NCI-H1930 (cell line): ENCODE results near the gene STX8.
"Not testable (repeated sequence)": the region's sequence is repeated elsewhere in the genome, so short reads cannot be mapped to it uniquely, and the experiment has no call there.

ENCODE experiments used
- DNase-seq, 2 experiments: peaks; one replicate each; lab custom pipeline; 2025; lab: John Stamatoyannopoulos, UW

STX8 gene

DNA sequence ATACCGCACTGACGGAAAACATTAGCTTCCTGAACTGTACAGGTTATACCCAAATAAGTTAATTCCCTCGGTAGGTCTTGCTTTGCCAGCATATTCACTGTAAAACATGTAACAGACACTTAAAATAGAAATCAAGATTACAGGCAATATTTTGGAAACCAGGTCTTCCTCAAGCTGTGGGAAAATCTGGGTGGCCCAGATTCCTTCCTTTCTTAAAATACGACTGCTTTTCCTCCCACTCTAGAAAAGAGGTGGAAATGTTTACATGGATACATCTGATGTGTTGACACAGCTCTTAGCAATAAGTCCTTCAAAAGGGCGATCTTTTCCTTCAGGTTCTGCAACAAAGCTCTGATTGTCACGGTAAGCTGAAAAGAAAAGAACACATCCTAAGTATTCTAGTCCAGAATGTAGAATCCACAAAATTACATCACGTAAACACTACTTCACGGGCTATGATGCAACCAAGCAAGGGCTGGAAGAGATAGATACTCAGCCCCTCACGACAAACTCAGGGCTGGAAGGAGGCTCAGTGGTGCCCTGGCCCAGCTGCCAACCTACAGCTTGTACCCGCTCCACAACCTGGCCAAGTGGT is 18.4 kb downstream of the STX8 start:
- no peak for DNase-seq

DNA sequence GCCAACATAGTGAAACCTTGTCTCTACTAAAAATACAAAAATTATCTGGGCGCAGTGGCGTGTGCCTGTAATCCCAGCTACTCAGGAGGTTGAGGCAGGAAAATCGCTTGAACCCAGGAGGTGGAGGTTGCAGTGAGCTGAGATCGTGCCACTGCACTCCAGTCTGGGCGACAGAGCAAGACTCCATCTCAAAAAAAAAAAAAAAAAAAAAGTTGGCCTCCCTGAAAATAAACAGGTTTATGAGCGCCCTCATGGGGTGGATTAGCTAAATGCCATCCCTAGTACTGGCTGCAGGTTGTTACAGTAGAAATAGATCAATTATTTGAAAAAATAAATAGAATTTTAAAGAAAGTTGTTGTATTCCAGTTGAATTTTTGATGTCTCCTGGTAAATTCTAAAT is 20.9 kb downstream of the STX8 start:
- not testable (repeated sequence) for DNase-seq

DNA sequence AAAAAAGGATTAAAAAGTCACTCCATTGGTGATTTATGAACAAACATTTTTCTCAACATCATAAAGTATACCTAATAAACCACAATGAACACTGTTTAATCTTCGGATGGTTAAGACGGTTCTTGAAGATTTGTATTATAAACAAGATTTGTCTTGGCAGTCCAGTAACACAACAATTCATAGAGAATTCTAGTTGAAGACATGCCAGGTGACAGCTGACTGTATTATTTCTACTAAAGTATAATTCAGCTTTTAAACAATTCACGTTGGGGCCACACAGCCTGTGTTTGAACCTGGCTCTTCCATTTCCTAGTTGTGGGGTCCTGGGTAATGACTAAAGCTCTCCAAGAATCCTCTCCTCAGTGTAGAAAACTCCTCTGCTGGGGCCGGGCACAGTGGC is 22.0 kb downstream of the STX8 start:
- DNase-seq, result no peak

DNA sequence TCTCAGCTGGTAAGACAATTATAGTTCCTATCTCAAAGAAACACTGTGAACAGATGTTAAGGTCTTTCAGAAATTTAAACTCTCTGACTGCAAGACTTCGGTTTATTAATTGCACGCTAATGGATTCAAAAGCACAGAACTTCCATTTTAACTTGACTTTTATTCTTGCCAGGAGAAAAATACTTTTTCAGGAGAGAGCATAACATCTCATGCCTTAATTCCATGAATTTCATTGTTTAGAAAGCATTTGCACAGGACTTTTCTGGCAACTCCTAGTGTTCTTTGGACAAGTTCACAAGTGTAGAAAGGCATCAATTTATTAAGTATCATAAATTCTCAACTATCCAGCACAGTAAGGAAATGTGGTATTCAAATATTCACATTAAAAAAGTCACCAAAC is 22.4 kb downstream of the STX8 start:
- no peak for DNase-seq

DNA sequence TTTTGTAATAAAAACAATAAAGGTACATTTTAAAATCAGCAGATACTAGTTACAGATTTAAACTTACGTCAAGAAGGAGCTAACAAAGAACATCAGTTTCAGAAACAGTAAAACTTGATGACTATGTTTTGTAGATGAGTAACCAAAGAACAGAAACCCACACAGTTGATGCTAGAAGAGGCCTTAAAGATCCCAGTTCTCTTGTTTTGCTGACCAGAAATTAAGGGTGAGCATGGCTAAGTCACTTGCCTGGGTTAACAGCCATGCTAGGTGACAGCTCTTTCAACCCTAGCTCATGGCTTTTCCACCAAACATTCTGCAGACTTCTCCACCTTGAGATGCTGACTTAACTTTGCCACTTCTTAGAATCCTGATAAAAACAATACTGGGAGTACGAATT is 26.4 kb downstream of the STX8 start:
- DNase-seq, result no peak

DNA sequence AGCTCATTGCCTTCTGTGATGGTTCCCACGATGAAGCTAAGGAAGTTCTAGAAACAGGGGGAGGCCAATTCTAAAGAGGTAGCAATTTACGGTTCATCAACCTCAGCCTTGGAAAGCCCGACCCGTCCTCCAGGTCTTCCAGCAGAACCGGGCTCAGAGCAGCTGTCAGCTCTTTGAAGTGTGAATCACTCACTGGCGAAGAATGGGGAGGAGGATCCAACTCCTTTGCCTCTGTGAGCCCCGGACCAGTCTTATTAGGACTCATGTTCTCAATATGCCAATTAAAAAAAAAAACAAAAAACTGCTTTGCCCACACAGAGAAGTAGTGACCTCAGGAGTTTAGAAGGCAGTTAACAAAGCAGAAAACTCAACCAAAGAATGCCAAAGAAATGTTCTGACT is 31.4 kb downstream of the STX8 start:
- no peak for DNase-seq

DNA sequence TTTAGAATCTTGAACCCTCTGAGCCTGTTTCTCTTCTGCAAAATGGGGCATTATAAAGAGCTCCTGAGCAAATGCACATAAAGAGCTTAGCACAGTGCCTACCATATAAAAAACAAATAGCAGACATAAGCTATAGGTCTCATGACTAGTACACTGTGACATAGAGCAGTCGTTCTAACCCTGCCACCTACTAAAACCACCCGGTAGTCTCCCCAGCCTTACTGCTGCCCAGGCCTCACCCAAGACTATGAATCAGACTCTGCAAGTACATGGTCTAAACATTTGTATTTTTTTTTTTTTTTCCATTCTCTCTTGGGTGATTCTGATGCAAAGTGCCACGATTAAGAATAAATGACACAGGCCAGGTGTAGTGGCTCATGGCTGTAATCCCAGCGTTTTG is 33.9 kb downstream of the STX8 start:
- no peak for DNase-seq

DNA sequence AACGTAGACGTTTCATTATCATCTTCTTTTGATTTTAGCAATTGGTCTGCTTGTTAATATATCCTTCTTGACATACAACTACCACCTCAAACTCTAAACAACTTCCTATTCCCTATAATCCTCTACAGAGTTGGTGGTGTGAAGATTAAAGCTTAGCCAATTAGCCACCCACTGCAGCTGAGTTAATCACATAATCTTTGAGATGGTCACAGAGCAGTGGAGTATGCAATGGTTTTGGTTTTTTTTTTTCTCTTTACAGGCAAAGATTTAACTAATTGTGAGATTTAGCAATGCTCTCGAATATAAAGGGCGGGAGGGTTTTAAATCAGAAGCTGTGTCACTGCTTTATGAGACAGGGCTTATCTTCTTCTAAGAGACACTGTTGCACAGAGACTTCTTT is 37.0 kb downstream of the STX8 start:
- DNase-seq, result no peak

DNA sequence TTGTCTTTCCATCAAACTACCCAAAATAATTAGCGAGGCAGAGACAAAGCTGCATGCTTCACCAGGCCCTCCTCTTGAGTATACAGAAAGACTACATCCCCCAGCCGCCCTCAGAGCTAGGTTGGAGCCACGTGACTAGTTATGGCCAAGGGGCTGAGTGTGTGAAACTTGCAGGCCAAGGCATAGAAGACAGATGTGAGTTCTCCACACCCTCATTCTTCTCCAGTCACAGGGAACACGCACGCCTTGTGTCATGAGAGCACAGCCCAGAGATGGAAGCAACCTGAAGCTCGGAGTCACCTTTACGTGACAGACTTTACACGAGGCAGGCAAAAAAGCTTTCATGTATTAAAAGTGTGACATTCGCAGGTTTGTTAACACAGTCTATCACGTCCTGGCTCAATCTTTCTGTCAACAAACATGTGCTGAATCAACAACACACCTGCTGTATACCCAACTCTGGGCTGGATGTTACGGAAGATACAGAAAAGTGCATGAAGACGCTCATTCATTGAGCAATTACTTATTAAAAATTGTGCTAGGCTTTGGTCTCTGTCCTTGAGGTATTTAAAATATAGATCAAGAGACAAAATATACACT is 38.3 kb downstream of the STX8 start:
- no peak for DNase-seq

DNA sequence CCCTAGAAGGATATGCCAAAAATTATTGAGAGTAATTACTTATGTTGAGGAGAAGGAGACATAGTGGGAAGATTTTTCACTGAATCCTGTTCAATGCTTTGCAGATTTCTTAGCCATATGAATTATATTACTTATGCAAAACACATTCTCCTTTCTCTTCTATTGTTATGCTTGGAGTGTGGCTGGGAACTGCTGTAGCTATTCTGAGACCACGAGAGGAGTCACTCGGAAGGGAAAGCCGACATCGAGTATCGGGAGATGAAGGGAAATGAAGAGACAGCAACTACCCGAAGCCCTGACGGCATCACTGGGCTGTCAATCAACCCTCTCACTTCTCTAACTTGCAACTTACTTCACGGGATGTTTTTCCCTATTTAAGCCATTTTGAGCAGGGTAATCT is 39.6 kb downstream of the STX8 start:
- no peak for DNase-seq

DNA sequence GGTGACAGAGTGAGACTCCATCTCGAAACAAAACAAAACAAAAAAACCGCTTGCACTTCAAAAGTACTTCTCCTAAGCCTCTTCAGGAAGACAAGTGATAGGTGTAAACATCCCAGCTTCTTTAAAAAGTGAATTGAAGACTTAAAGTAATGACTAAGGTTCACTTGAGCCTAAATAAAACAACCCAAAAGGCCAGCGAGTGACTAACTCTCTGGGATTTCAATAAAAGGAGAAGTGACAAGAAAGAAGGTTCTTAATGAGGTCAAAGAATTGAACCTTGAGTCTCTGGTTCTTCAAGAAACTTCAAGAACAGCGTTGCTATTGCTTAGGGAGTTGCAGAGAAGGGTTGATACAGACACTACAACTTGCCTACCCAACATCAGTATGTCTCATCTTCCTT is 42.2 kb downstream of the STX8 start:
- no peak for DNase-seq

DNA sequence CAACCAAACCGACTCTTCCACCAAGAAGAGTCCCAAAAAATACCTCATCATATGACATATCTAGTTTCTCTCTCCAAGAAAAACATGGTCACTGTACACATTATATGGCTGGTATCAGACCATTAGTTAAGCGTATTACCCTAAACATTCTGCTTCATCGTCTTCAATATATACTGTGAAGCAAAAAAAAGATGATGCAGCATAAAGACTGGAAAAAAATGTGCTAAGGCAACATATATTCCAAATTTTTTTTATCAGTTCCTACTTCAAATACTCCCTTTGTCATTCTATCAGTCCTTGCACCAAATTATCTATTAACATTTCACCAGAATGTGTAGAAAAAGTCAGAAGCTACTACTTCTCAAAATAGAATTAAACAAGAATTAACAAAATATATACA is 42.9 kb downstream of the STX8 start:
- no peak for DNase-seq

DNA sequence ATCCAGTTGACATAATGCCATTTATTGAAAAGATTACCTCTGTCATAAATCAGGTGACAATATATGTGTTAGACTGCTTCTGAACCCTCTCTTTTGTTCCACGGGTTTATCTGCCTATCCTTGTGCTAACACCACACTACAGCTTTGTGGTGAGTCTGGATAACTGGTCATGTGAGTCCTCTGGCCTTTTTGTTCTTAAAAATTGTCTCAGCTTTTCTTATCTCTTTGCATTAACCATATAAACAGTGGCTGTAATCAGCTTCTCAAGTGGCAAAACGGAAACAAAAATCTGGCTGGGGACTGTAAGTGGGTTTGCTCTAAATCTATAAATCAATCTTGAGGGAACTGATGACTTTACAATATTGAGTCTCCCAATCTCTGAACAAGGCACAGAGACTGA is 44.6 kb downstream of the STX8 start:
- DNase-seq, result no peak

DNA sequence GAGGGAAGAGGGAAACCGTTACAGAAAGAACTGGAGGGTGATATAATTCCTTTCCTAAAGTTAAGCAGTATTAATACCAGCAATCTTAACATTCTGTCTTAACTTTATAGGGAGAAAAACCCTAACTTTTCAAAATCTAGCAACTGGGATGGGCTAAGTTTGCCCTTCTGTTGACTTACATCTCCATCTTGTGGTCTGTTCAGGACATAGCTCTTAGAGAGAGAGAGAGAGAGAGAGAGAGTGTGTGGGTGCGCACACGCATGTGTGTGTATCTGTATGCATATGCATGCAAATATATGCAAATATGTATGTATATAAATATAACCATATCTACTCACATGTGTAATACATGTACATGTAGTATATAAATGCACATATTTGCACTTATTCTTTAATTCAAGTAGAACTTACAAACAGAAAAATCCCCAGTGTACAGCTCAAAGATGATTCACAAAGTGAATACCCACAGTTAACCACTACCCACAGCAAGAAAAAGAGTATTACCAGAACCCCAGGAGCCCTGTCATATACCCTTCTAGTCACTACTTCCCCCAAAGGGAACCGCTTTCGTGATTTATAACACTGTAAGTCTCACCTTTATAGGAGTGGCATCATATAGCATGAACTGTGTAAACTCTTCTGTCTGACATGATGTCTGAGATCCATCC is 46.5 kb downstream of the STX8 start:
- no peak for DNase-seq

DNA sequence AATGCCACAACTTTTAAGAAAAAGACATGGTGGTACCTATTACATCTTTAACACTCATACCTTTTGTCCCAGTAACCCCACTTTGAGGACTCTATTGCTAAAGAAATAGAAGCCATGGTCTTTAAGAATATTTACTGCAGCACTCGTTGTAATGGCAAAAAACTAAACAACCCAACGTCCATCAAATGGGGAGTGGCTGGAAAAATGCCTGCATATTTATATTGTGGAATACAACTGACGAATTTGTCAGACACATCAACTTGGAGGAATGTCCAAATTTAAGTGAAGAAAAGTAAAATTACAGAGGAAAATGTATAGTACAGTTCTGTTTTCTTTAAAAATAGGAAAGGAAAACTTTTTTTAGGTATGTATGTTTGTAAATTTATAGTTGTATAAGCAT is 47.8 kb downstream of the STX8 start:
- DNase-seq, result no peak

DNA sequence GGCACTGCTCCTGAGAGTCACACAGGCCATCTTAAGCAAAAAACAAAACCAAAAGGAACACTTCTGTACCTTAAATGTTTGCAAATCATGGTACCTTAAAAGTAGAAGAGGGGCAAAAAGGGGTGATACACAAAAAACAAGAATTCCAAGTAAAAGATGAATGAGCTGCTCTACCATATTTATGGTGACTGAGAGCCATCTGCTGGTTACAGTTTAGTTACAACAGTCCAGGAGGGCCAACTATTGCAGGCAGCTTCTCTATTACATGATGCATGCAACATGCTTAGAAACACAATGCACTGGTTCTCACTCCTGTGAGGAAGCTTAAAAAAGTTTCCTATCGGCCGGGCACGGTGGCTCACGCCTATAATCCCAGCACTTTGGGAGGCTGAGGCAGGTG is 53.5 kb downstream of the STX8 start:
- DNase-seq, result peak in 1 of 2 experiments; percentile 11

DNA sequence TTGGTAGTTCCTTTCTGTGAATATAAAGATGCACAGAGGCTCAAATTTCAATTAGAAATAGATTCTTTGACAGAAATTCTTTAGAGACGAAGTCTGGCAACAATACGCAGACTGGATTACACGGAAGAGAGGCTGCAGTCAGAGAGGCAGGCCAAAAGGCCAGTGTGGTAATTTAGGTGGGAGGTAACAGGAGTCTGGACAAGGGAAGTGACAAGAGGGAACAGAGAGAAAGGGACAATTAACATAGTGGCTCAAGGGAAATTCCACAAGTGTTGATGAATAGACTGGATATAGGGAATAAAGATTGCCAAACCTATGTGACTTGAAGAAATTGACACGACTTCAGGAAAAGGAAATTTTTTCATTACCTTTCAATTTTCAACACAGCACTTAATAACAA is 54.6 kb downstream of the STX8 start:
- DNase-seq, result no peak

DNA sequence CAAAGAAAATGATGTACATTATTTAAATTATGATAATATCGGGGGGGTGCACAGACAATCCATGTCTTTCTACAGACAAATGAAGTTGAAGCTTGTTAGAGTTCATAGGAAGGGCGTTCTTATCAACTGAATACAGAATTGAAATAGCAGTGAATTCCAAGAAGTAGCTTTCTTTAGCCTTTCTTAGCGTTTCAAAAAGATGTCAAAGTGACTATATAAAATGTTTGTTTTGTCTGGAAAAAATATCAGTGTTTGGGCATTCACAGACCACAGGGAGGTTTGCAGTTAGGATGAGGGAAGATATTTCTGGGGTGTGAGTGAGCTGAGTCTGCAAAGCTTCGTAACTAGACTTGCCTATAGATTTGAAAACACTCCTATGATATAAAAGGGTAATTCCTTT is 55.0 kb downstream of the STX8 start:
- no peak for DNase-seq

DNA sequence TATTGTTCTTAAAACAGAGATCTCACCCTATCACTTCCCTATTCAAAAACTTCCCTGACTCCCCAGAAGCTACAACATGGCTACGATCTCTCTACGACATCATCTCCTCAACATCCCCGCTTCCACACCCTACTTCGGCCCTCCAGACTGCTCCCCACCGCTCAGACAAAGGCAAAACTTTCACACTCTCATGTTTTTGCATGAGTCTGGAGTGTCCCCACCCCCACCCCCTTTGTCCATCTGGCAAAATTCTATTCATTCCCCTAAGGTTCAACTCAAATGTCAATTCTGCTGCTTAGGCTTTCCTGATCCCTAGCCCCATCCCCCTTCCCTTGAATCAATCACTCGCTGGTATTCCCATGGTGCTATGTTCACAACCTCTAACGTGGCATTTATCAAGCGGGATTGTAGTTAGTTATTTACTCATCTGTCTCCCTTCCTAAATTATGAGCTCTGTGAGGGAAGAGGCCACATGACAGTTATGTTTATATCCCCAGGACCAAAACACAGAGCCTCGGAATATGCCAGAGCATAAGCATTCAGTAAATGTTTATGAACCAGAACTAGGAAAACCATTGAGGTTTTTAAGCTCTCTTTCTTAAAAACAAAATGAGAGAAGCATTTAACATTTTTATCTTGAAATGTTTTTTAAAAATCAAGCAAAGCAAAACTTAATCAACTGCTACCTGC is 55.9 kb downstream of the STX8 start:
- DNase-seq, result no peak

DNA sequence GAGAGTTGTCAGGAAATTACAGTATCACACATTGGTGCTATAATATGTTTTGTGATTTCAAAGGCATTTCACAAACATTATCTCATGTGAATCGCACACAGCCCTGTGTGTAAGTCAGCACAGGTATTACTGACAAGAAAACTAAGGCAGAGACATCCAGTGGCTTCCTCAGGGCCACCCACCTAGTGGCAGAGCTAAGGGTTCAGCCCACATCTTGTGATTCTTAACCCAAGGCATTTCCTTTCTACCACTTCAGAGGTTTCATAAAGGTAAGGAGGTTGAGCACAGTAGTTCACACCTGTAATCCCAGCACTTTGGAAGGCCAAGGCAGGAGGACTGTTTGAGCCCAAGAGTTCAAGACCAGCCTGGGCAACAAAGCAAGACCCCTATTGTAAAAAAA is 58.2 kb downstream of the STX8 start:
- no peak for DNase-seq

DNA sequence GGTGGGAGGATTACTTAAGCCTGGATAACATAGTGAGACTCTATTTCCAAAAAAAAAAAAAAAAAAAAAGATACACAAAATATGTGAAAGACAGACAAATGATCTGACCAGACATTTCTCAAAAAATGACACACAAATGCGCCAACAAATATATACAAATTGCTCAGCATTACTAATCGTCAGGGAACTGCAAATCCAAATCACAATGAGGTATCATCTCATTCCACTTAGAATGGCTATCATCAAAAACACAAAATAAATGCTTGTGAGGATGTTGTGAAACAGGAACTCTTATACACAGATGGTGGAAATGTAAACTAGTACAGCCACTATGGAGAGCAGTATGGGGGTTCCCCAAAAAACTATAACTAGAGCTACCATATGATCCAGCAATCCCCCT is 62.4 kb downstream of the STX8 start:
- no peak for DNase-seq

DNA sequence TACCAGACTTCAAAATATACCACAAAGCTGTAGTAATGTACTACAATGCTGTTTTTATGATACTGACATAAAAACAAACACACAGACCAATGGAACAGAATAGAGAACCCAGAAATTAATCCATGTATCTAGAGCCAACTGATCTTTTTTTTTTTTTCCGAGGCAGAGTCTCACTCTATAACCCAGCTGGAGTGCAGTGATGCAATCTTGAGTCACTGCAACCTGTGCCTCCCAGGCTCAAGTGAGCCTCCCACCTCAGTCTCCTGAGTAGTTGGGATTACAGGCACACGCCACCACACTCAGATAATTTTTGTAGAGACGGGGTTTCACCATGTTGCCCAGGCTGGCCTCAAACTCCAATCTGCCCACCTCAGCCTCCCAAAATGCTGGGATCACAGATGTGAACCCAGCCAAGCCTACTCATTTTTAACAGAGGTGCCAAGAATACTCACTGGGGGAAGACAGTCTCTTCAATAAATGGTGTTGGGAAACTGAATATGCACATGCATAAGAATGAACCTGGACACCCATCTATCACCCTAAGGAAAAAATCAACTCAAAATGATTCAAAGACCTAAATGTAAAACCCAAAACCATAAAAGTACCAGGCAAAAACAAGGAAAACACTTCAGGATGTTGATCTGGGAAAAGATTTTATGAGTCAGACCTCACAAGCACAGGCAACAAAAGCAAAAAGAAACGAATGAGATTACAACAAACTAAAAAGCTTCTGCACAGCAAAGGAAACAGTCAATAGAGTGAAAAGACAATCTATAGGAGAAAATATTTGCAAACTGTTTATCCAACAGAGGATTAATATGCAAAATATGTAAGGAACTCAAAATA is 63.1 kb downstream of the STX8 start:
- DNase-seq, result no peak
